Adrenal gland (tissue), 12 donors: ENCODE results near the gene SAP30BP. TPM values are rescaled to one million over a fixed set of nuclear protein-coding genes. Genes with fewer than 3 reads are reported as not detected.
A peak's percentile ranks its signal among the peaks of the same experiment; 100 is the strongest.

Source experiments
- DNase-seq, 7 donors: peaks; one replicate each; pipeline ENCODE4 v3.0.0-alpha.2; 2019 to 2020
- H3K27ac ChIP-seq, 5 donors: fragments of 200-600 bp; sonication (generic) in 4 of 5; 1 replicate in 3 of 5; 2 replicates in 2 of 5; pipeline versions ENCODE4 v1.5.1 to v1.8.0; 2016 to 2020; ENCODE audit warnings: mild to moderate bottlenecking in 1 of 5
- H3K27me3 ChIP-seq: fragments of 200-600 bp; 2 replicates; pipeline ENCODE4 v1.8.0; 2021
- H3K36me3 ChIP-seq, 2 donors: fragments of 200-600 bp; replicated peaks in 1 of 2; 1 replicate in 1 of 2; 2 replicates in 1 of 2; pipeline versions ENCODE4 v1.5.1 to v1.8.0; 2018 to 2022
- H3K4me1 ChIP-seq, 2 donors: fragments of 200-600 bp; replicated peaks in 1 of 2; 1 replicate in 1 of 2; 2 replicates in 1 of 2; pipeline versions ENCODE4 v1.5.1 to v1.8.0; 2018 to 2021
- H3K4me3 ChIP-seq, 4 donors: fragments of 200-600 bp; sonication (generic) in 3 of 4; one replicate each; pipeline ENCODE4 v1.5.1; 2016 to 2018
- H3K9me3 ChIP-seq, 3 donors: fragments of 200-600 bp; sonication (generic) in 1 of 3; replicated peaks in 1 of 3; 1 replicate in 2 of 3; 2 replicates in 1 of 3; pipeline versions ENCODE4 v1.5.1 to v1.8.0; 2016 to 2021
- POLR2A ChIP-seq, 2 donors: fragments of 450-650 bp; IDR thresholded peaks; one replicate each; pipeline ENCODE4 v1.6.1; 2017; ENCODE audit warnings: antibody characterized with exemption in 2 of 2, mild to moderate bottlenecking in 2 of 2, moderate library complexity in 1 of 2
- WGBS, 4 donors: extraction: QIAGEN DNeasy Blood & Tissue Kit in 2 of 4; methylation state at CpG; one replicate each; pipeline versions ENCODE4 v1.1.5 to v1.1.7; 2013 to 2017; 5-methylcytosine and 5-hydroxymethylcytosine counted together
- intact Hi-C, 2 donors: fragments of 100-400 bp; cut with DNase I; formaldehyde crosslinking; loops; one replicate each; pipeline versions ENCODE4 v1.14.1 to v1.15.0; 2022 to 2023
- polyA plus RNA-seq, 3 donors: library from polyadenylated mRNA; stranded (reverse); fragments of 200-250 nt in 2 of 3; fragments of 350-450 nt in 1 of 3; fragmentation: Illumina TruSeq in 1 of 3; extraction: RNeasy Lipid Tissue Mini Kit (QIAGEN cat#74804) in 1 of 3; gene quantifications; one replicate each; pipeline ENCODE4 v1.2.3, GENCODE V29; 2013 to 2014
- total RNA-seq, 9 donors: library from RNA; depleted of rRNA in 4 of 9; stranded (reverse); fragments of >200 nt in 4 of 9; fragments of 120-200 nt in 1 of 9; fragmentation: NEBNext Ultra II Directional in 1 of 9; extraction: Animal tissue kit (Norgen Biotek cat#: 25700) in 1 of 9; gene quantifications; one replicate each; pipeline versions ENCODE4 v1.1.0 to v1.2.4, GENCODE V29; 2013 to 2023
- TF ChIP-seq, protein P1 (sequence below), 6 experiments: fragments of 450-650 bp in 4 of 6; fragments of 200-600 bp in 2 of 6; sonication (generic) in 1 of 6; IDR thresholded peaks; 1 replicate in 5 of 6; 2 replicates in 1 of 6; pipeline versions ENCODE4 v1.5.1 to v1.8.0; 2016 to 2021; ENCODE audit warnings: antibody characterized with exemption in 6 of 6, mild to moderate bottlenecking in 2 of 6, moderate library complexity in 1 of 6
- donor health status: healthy with polysubstance abuse.
- donor health status: Bipolar disorder and iron deficiency.
- donor health status: DM: yes; HTN: yes; CAD: no.
- donor health status: DM: no; HTN: no; CAD: no.
- donor health status: DM: no; HTN: no; CAD: no.
- donor health status: DM: yes; HTN: yes; CAD: no.

Gene SAP30BP
- total and polyA plus RNA-seq, 12 donors, result 45.3 to 130 (median 69.1) TPM

DNA sequence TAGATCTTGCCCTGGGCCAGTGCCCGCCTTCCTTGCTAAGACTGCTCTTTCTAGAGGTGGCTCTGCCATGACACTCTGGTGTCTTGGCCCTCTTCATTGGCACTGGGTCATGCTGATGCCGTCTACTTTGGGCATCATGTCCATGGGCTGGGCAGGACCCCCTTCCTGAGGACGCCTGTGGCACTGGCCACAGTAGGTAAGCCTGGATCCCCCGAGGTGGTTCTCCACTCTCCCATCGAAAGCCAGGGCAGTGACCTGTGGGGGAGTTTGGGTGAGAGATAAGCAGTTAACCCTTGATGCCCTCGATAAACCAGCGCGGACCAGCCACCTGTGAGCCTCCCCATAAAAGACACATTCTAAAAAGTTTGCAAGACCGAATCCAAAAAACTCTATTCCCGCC is 34.1 kb downstream of the SAP30BP start:
- WGBS, 4 donors, result 83 to 96% (median 88%) methylated on average over 6 to 10 of the region's 10 CpGs
- peaks cover 0 to 10% of the 10 kb centered on the region in 2 donors for H3K4me1 ChIP-seq

DNA sequence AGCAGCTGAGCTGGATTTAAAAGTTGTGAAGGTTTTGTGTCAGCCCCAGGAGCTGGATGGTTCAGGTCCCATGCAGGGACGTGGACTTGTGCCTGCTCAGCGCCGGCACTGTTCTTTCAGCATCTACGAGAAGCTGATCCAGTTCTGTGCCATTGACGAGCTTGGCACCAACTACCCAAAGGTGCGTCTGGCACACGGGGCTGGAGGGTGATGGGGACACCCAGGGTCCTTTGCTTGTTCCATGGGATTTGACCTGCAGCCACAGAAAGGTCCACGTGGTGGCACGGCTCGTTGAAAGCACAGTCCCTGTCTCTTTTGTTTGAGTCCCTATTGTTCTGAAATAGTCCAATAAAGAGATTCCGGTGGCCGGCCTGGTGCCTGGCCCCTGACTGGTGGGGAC is 36.1 kb downstream of the SAP30BP start:
- intact Hi-C loops, result no loop called here
- no peak for DNase-seq
- H3K36me3 ChIP-seq, result peaks cover 0 to 78% of the 10 kb centered on the region in 2 donors
- H3K4me1 ChIP-seq, result no peaks in the 10 kb centered on the region
- H3K9me3 ChIP-seq, result no peaks in the 10 kb centered on the region
- TF ChIP-seq POLR2A (IDR thresholded peaks at IDR 0.05), result no peak
- TF ChIP-seq, protein P1, sequence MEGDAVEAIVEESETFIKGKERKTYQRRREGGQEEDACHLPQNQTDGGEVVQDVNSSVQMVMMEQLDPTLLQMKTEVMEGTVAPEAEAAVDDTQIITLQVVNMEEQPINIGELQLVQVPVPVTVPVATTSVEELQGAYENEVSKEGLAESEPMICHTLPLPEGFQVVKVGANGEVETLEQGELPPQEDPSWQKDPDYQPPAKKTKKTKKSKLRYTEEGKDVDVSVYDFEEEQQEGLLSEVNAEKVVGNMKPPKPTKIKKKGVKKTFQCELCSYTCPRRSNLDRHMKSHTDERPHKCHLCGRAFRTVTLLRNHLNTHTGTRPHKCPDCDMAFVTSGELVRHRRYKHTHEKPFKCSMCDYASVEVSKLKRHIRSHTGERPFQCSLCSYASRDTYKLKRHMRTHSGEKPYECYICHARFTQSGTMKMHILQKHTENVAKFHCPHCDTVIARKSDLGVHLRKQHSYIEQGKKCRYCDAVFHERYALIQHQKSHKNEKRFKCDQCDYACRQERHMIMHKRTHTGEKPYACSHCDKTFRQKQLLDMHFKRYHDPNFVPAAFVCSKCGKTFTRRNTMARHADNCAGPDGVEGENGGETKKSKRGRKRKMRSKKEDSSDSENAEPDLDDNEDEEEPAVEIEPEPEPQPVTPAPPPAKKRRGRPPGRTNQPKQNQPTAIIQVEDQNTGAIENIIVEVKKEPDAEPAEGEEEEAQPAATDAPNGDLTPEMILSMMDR (IDR thresholded peaks at IDR 0.05), result no peak
- H3K4me3 ChIP-seq, result no peak overlapping the region
- WGBS, 4 donors, result 91 to 94% (median 93%) methylated on average over 6 to 12 of the region's 12 CpGs
- H3K27ac ChIP-seq, result no peak overlapping the region
- no peaks in the 10 kb centered on the region for H3K27me3 ChIP-seq

More for the DNA sequence above, 34.1 kb downstream of the SAP30BP start:
- Histone ChIP-seq H3K4me3 (no peak overlapping the region), H3K27ac (peak overlapping the region in 2 of 5 donors; percentile 45 to 59), H3K27me3 (no peaks in the 10 kb centered on the region), H3K9me3 (no peaks in the 10 kb centered on the region), H3K36me3 (peaks cover 0 to 68% of the 10 kb centered on the region in 2 donors)
- intact Hi-C loops, result no loop called here
- no peak for TF ChIP-seq POLR2A (IDR thresholded peaks at IDR 0.05)
- TF ChIP-seq, protein P1 (IDR thresholded peaks at IDR 0.05), result no peak
- no peak for DNase-seq

DNA sequence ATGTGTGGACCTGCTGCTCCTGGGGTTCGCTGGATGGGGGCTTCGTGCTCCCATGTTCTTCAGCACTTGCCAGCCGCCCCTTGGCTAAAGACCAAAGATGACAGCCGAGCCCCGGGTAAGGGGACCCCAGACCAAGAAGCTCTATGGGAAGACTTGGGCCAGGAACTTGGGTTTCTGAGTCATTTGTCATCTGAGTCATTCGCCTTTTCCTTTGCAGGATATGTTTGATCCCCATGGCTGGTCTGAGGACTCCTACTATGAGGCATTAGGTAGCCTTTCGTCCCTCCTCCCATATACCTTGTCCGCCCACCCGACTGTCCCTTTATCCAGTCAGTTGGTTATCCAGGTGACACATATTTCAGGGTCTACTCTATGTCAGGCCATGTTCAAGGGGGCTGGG is 36.5 kb downstream of the SAP30BP start:
- Histone ChIP-seq H3K4me3 (no peak overlapping the region), H3K27me3 (no peaks in the 10 kb centered on the region), H3K9me3 (no peaks in the 10 kb centered on the region), H3K4me1 (no peaks in the 10 kb centered on the region), H3K27ac (no peak overlapping the region), H3K36me3 (peaks cover 0 to 78% of the 10 kb centered on the region in 2 donors)
- 95 to 100% (median 96%) methylated on average over 9 of the region's 9 CpGs for WGBS, 4 donors
- intact Hi-C loops, result no loop called here
- TF ChIP-seq POLR2A (IDR thresholded peaks at IDR 0.05), result no peak
- TF ChIP-seq, protein P1 (IDR thresholded peaks at IDR 0.05), result no peak
- no peak for DNase-seq

DNA sequence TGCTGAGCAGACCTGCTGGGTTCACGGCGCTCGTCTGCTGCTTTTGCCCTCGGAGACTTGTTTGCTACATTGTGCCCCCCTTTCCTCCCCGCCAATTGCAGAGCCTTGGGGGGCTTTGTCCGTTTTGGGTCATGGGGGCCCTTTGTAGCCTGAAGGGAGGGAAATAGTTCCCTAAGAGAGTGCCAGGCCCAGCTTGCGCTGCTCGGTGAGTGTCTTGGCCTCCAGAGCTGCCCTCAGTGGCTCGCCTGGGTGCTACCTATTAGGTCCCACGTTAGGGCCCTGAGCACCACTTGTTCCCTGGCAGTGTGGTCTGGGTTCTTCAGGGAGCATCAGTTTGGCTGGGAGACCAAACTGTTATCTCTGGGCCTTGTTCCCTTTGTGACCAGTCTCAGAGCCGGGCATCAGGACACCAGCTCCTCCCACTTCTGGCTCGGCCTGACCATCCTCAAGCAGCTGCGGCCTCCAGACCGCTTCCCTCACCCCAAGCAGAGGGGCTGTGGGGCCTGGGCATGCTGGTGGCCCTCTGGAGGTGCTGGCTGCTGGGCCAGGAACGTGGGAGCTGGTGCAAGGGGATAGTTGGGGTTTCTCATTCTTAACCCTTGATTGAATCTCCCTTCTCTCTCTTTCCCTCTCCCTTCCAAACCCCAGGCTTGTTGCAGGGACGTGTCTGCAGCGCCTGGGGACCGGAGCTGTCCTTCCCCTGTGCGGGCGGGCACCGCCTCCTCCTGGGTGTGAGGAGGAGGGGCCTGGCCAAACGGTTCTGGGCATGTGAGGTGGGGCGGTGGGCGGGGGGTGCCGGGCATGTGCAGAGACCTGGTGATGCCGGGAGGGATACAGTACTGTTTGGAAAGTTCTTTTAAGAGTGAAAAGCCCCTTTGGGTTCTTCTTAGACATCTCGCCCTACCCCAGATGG is 38.1 kb downstream of the SAP30BP start:
- TF ChIP-seq POLR2A (IDR thresholded peaks at IDR 0.05), result no peak
- TF ChIP-seq, protein P1 (IDR thresholded peaks at IDR 0.05), result no peak
- intact Hi-C loops, result no loop called here
- Histone ChIP-seq H3K27me3 (no peaks in the 10 kb centered on the region), H3K36me3 (peaks cover 0 to 70% of the 10 kb centered on the region in 2 donors), H3K4me1 (no peaks in the 10 kb centered on the region), H3K4me3 (no peak overlapping the region), H3K9me3 (no peaks in the 10 kb centered on the region), H3K27ac (no peak overlapping the region)
- DNase-seq, result no peak
- 80 to 87% (median 83%) methylated on average over 17 to 27 of the region's 27 CpGs for WGBS, 4 donors
